HCT116 (cell line): ENCODE data around the gene TAF1D.

ENCODE experiments used
- CBX3 ChIP-seq: IDR thresholded peaks from 2 replicates; pipeline ENCODE4 v1.6.1; 2012; ENCODE audit warnings: low read depth
- CTCF ChIP-seq, 3 experiments: fragments of 200-600 bp in 1 of 3; sonication (generic) in 1 of 3; IDR thresholded peaks in 2 of 3; conservative IDR thresholded peaks in 1 of 3; 2 replicates each; pipeline ENCODE4 v1.5.1; 2012 to 2017; ENCODE audit warnings: low read depth in 2 of 3, low read length in 2 of 3, antibody characterized with exemption in 1 of 3, borderline replicate concordance in 1 of 3, control low read depth in 1 of 3, mild to moderate bottlenecking in 1 of 3, mixed read lengths in 1 of 3, mixed run types in 1 of 3, moderate library complexity in 1 of 3; ENCODE audit not compliant: insufficient read depth in 1 of 3
- EGR1 ChIP-seq: IDR thresholded peaks from 2 replicates; pipeline ENCODE4 v1.6.1; 2012; ENCODE audit warnings: low read depth
- EZH2 ChIP-seq: fragments of 200-600 bp; sonication (generic); IDR thresholded peaks from 2 replicates; pipeline ENCODE4 v1.6.1; 2017; ENCODE audit warnings: antibody characterized with exemption, mixed run types
- EZH2phosphoT487 ChIP-seq: fragments of 200-600 bp; IDR thresholded peaks from 2 replicates; pipeline ENCODE4 v1.6.1; 2018; ENCODE audit warnings: antibody characterized with exemption, borderline replicate concordance
- JUND ChIP-seq: IDR thresholded peaks from 2 replicates; pipeline ENCODE4 v1.6.1; 2012
- POLR2A ChIP-seq: IDR thresholded peaks from 2 replicates; pipeline ENCODE4 v1.7.0; 2011; ENCODE audit warnings: borderline replicate concordance; ENCODE audit not compliant: insufficient read depth, insufficient read length; ENCODE audit errors: extremely low read depth
- POLR2AphosphoS5 ChIP-seq: IDR thresholded peaks from 2 replicates; pipeline ENCODE4 v1.6.1; 2011; ENCODE audit warnings: mild to moderate bottlenecking, low read depth, low read length, moderate library complexity
- RAD21 ChIP-seq: IDR thresholded peaks from 2 replicates; pipeline ENCODE4 v1.6.1; 2012; ENCODE audit warnings: low read depth, mild to moderate bottlenecking
- REST ChIP-seq: IDR thresholded peaks from 2 replicates; pipeline ENCODE4 v1.6.1; 2012; ENCODE audit warnings: low read depth
- SRF ChIP-seq: IDR thresholded peaks from 2 replicates; pipeline ENCODE4 v1.6.1; 2012; ENCODE audit warnings: low read depth
- TCF7L2 ChIP-seq: IDR thresholded peaks from 2 replicates; pipeline ENCODE4 v1.7.0; 2011; ENCODE audit warnings: borderline replicate concordance, inconsistent platforms; ENCODE audit not compliant: insufficient read depth, insufficient read length; ENCODE audit errors: extremely low read depth
- YY1 ChIP-seq: IDR thresholded peaks from 2 replicates; pipeline ENCODE4 v1.6.1; 2011; ENCODE audit warnings: low read length, low read depth, moderate library complexity, mild to moderate bottlenecking; ENCODE audit not compliant: insufficient replicate concordance; ENCODE audit errors: extremely low read depth
- ZNF274 ChIP-seq: fragments of 200-500 bp; sonication (Bioruptor generic); IDR thresholded peaks from 2 replicates; pipeline ENCODE4 v1.6.1; 2014; ENCODE audit warnings: mild to moderate bottlenecking, low read depth, low read length, inconsistent platforms

GRCh38 chr11:93765551-93765950 is 24.3 kb upstream of the TAF1D start:
- TF ChIP-seq POLR2A (no peak), CTCF (IDR thresholded peaks at IDR 0.05 in 2 of 3, conservative IDR thresholded peaks at IDR 0.05 in 1 of 3; ENCODE audit: borderline replicate concordance in 1 of 3, insufficient read depth in 1 of 3, low read depth in 2 of 3, low read length in 2 of 3) (no peak), ZNF274 (no peak), REST (no peak), JUND (no peak), CBX3 (no peak), POLR2AphosphoS5 (no peak), YY1 (no peak), SRF (no peak), EZH2 (no peak), EGR1 (no peak), TCF7L2 (no peak), RAD21 (no peak), EZH2phosphoT487 (no peak)
